Epidermal melanocyte (primary cell): Measurements from ENCODE around the gene TTC33.
"Not testable (repeated sequence)": the region's sequence is repeated elsewhere in the genome, so short reads cannot be mapped to it uniquely, and the experiment has no call there.

Source experiments
- DNase-seq: peaks from one replicate; pipeline ENCODE4 v3.0.0; 2011; ENCODE audit warnings: low spot score; ENCODE audit not compliant: insufficient read length

The TTC33 gene

DNA sequence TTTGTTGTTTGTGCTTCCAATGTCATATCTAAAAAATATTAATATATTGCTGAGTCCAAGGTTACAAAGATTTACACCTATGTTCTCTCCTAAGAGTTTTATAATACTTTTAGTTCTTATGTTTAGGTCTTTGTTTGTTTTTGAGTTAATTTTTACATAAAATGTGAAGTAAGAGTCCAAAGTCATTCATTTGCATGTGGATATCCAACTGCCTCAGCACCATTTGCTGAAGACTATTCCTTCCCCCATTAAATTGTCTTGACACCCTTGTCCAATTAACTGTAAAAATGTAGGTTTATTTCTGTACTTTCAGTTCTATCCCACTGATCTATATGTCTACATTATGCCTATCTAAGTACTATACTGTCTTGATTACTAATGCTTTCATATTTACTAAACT is 35.7 kb downstream of the TTC33 start:
- no peak for DNase-seq

DNA sequence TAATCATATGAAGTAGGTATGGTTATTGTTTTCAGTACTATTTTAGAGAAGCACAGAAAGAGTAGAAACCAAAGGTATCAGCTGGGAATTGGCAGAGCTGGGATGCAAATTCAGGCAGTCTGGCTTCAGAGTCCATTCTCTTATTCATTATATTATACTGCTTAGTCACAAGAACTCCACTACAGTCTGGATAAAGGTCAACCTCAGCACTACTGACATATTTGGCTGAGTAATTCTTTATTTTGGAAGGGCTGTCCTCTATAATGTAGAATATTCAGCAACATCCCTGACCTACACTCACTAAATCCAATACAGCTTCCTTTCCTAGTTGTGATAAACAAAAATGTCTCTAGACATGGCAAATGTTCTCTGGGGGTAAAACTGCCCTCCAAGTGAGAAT is 38.5 kb downstream of the TTC33 start:
- DNase-seq = no peak

DNA sequence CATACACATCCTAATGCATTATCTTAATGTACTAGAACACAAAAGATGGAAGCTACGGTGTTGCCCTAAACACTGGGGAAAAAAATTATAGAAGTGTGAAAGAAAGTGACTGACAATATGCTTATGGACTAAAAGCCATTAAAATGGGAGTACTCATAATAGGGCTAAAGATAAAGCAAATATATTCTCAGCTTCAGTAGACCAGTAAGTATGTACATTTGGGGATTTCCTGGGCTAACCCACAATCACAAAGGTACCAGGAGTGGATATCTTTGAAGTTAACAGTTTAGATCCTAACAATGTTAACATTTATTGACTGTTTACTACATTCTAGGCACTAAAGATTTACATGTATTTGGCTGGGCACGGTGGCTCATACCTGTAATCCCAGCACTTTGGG is 39.2 kb downstream of the TTC33 start:
- DNase-seq = no peak

DNA sequence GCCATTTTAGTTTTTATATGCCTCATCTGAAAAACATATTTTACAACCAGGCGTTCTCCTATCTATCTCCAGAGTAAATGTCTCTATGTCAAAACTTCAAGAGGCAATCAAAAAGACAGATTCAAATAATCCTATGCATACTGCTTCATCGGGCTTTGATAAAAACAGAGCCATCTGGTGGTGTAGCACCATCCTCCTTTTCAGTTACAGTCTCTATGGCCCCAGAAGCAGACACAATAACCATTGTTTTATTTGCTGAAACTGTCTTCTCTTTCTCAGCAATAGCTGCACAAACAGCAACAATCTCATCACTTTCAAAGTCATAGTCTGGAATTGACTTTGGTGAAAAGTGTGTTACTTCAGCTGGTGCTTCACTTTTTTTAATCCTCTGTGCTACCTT is 39.8 kb downstream of the TTC33 start:
- no peak for DNase-seq

DNA sequence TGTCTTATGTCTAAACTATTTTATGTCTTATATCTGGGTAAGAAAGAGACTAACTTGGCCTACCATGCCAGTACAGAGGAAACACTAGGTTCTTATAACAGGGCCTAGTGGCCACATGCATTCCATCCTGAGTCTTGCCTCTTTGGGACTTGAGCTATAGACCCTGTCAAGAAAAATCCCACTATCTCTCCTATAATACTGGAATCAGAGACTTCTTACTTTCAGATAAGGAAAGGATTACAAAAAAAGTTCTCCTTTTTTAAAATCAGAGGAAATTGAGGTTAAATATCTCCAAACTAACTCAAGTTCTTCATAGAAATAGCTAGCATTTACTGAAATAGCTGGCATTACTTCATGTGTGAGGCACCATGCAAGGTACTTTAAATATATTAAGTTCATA is 41.8 kb downstream of the TTC33 start:
- no peak for DNase-seq

DNA sequence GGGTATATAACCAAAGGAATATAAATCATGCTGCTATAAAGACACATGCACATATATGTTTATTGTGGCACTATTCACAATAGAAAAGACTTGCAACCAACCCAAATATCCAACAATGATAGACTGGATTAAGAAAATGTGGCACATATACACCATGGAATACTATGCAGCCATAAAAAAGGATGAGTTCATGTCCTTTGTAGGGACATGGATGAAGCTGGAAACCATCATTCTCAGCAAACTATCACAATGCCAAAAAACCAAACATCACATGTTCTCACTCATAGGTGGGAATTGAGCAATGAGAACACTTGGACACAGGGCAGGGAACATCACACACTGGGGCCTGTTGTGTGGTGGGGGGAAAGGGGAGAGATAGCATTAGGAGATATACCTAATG is 45.2 kb downstream of the TTC33 start:
- not testable (repeated sequence) for DNase-seq

DNA sequence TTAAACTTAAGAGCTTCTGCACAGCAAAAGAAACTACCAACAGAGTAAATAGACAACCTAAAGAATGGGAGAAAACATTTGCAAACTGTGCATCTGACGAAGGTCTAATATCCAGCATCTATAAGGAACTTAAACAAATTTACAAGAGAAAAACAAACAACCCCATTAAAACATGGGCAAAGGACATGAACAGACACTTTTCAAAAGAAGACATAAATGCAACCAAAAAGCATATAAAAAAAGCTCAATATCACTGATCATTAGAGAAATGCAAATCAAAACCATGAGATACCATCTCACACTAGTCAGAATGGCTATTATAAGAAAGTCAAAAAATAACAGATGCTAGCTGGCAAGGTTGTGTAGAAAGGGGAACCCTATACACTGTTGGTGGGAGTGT is 50.3 kb downstream of the TTC33 start:
- DNase-seq = not testable (repeated sequence)

DNA sequence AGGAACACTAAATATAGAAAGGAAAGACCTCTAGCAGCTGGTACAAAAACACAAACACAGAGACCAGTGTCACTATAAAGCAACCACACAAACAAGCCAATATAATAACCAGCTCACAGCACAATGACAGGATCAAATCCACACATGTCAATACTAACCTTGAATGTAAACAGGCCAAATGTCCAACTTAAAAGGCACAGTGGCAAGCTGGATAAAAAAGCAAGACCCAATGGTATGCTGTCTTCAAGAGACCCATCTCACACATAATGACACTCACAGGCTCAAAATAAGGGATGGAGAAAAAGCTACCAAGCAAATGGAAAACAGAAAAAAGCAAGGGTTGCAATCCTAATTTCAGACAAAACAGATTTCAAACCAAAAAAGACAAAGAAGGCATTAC is 53.7 kb downstream of the TTC33 start:
- not testable (repeated sequence) for DNase-seq

DNA sequence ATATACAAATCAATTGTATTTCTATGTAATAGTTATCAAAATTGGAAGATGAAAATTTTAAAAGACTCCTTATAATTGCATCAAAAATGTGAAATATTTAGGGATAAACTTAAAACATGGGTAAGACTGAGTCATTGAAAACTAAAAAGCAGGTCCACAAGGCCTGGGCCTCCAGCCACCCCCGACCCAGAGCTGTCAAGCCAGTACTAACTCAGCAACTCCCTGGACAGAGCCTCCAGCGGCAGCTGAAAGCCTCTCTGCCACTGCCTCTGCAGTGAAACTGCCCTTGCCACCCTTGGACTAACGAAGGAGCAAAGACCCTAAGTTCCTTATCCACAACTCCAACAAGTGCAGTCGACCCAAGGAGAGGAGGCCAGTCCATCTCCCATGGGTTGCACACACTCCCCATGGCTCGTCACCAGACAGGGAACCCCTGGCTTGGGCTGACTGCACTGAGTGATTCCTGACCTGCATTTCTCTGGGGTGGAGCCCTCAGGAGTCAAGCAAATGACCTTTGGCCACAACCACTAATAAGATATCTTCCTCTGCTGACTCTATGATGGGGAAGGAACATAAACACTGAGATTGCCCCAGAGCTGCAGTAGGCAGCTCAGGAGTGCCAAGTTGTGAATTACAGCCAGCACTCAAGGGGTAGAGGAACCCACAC is 55.5 kb downstream of the TTC33 start:
- no peak for DNase-seq

DNA sequence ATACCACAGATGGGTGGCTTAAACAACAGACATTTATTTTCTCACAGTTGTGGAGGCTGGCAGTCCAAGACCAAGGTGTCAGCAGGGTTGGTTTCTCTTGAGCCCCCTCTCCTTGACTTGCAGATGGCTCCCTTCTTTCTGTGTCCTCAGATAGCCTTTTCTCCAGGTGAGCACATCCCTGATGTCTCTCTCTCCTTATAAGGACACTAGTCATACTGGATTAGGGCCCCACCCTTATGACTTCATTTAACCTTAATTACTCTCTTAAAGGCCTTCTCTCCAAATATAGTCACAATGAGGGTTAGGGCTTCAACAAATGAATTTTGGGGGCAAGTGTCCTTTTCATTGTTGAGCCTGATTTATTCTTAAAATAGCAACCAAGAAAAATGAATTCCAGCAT is 61.3 kb downstream of the TTC33 start:
- DNase-seq = no peak

DNA sequence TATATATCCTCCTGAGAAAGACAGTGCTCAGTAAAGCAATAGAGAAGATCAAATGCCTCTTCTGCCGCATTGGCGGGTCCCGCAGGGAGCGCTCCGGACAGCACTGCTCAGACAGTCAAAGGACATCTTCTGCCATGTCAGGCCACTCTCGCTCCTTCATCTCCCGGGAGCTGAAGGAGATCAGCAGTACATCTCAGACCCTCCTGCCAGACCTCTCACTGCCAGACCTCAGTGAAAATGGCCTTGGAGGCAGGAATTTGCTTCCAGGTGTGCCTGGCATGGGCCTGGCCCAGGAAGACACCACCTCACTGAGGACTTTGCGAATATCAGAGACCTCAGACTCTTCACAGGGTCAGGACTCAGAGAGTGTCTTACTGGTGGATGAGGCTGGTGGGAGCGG is 63.9 kb downstream of the TTC33 start:
- DNase-seq = no peak

DNA sequence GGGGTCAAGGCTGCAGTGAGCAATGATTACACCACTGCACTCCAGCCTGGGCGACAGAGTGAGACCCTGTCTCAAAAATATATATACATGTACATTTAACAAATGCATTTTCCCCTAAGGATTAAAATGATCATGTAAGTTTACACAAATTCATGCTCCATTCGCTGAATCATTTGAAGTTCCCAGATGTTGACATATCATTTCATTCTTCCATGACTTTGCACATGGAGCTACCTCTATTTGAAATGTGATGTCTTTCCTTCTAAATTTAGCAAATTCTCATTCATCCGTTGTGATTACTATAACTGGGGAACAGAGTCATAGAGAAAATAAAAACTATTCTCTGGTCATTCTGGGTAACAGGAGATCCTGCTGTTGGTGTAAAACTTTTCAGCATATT is 65.5 kb downstream of the TTC33 start:
- no peak for DNase-seq

DNA sequence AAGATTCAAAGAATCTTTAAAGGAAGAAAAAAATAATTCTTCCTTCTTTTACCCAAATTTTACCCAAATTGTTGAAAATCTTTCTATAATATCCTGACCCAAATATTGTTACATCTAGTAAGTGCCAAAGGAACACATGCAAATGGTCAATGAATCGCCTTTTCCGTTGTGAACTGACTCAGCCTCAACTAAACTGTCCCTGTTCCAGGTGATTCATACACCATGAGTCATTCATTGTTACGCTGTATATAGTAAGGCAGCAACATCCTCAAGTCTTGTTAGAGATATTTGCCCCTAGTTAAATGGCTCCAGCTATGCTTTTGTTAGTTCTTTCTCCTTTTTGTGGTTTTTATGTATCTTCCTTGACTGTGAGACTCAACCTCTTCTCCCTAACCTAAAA is 66.3 kb downstream of the TTC33 start:
- no peak for DNase-seq

DNA sequence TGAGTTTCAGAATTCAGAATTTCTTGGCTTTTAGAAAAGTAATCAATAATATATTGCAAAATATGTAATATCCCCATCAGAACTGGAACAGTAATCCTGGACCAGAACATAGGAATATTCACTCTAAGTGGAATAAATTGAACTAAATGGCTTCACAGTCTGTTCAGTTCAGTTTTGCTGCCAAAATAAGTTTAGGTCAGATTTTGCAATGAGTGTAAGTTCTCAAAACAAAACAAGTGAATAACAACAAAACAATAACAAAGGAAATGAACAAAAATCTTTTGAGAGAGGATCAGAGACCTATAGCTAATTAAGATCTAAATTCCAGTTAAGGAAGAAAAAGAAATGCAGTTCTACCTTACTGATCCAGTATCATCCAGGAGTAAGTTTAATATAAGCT is 66.8 kb downstream of the TTC33 start:
- no peak for DNase-seq

DNA sequence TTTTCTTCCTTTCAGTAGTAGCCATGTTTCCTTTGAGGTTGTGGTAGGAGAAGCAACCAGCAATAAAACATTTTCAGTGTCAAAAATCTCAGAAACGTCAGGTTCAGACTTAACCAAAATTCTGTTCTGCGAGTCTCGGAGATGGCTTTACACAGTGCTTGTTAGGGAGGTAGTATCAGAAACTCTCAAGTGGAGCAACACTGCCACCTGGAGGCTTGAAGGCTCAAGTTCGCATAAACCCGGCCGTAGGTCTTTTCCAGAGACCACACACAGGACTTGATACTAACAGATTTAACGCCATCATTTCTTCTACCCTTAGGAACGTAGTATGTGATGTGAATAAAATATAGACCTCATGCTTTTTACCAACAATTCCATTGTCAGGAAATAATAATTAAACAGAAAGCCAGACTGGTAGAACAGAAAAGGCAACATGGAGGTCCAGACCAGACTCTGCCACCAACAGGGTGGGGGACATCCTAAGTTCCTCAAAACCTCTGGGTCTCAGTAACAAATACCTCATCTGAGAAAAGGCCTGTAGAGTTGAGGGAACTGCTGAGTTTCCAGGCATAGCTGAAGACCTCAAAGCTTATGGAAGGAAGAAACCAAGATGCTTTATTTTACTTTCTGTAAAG is 67.5 kb downstream of the TTC33 start:
- DNase-seq = peak; percentile 54

DNA sequence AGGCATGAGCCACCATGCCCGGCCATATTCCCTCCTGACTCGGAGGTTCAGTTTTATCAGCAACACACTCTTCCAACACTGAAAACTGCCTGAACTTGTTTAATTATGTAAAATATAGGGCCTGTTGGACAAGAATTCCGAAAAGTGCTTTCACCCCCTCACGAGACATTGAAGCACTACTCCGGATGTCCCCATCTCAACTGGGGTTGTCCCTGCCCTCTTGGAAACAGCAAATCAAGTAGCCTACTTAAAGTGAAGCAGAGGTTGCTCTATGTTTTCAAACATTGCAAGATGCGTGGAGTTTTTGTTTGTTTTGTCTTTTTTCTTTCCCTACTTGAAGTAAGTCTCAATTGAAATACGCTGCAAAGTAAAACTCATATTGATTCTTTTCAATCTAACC is 68.4 kb downstream of the TTC33 start:
- DNase-seq = no peak

DNA sequence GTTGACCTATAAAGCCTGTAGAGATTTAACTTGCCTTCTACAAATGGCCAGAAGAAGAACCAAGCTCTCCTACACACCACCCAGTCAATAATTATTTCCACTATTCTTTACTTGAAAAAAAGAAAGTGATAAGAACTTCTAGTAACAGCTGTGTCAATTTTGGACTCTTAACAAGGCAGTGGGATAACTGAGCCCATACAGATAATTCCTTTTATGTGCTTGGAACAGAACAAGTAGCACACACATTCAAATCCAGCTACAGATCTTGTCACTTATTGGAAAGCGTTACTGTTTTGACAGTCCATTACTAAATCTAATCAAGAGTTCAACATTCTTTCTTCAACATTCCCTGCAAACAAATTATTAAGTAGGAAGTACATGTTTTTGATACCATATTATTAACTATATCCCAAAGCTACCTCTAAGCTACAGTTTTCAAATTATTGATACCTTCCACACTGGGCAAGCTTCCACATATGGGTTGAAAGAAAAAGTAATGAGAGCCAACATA is 69.7 kb downstream of the TTC33 start:
- DNase-seq = no peak

DNA sequence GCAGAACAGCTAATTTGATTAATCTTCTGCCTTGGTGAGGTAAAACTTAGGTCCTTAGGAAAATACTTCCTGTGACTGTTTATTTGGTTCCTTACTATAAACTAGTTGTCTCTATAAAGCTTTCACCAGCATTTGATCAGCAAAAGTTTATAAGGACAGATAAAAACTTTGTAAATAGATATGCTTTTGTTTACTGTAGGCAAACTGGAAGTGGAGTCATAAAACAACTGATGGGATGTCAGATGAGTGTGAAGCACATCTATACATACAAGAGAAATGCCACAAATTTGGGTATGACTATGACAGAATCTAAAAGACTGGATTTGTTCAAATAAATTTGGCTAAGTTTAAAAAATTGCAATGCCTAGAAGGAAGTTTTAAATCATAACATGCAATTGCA is 70.6 kb downstream of the TTC33 start:
- no peak for DNase-seq

DNA sequence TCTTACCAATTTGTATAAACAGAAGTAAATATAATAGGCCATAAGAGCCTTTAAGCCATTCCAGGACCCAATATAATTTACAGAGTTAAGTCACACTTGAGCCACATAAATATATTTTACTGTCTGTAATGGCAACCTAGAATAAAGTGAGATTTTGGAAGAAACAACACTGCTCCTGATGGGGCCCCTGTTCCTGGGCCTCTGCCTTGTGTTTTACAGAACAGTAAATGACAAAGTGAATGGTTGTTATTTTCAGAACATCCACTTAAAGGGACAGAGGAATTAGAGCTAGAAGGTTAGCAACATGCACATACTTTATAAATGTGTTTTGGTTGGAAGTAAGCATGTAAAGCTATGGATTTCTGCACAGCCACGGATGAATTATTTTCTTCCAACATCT is 72.5 kb downstream of the TTC33 start:
- no peak for DNase-seq

DNA sequence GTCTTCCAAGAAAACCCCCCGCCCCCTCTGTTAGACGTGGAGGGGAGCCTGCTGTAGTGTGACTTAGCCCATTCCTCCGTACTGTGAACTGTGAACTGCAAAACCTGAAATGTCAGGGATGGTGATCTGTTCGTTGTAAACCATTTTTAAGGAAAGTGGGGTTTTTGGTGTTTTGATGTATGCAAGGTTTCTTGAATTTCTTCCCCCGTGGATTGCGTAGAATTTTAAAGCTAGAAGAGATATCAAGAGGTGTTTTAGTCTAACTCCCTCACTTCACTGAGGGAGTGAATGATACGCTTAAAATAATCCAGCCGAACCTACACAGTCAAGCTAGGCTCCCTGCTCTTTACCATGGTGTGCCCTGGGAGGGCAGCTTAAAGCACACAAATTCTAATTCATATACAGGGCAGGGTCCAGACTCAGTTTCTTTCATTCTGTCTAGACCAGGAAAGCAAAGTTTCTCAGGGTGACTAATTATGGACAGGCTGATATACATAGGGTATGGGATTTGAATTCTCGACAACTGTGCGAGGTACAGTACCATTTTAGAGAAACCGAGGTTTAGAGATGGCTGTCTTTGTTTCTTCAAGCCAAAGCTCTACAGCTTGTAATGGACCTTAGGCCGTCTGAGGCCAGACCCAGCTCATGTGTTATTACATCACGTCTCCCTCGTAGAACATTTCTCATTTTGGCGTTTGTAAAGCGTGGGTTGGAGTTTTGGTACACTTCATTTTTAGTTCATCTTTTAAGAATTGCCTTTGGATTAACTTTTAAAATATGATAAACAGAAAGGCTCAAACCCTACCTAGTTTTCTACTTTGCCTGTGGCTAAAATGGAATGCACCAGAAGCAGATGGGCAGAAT is 73.4 kb downstream of the TTC33 start:
- DNase-seq = no peak

DNA sequence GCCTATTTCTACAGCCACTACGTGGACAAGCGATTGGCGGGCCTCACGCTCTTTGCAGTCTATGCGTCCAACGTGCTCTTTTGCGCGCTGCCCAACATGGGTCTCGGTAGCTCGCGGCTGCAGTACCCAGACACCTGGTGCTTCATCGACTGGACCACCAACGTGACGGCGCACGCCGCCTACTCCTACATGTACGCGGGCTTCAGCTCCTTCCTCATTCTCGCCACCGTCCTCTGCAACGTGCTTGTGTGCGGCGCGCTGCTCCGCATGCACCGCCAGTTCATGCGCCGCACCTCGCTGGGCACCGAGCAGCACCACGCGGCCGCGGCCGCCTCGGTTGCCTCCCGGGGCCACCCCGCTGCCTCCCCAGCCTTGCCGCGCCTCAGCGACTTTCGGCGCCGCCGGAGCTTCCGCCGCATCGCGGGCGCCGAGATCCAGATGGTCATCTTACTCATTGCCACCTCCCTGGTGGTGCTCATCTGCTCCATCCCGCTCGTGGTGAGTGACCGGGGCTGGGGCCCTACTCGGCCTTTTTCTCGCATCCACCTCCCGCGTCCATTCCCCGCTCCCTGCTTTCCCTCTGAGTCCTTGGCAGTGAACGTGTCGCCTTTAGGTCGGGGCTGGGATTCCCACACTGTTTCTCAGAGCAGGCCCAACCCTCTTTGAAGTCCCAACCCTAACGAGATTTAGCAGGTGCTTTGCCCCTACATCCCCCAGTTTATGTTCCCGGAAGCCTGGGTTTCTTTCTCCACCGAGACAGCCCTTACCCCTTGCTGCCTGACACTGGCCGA is 74.2 kb downstream of the TTC33 start:
- DNase-seq = no peak
